ENCODE measurements around the gene ARSG.

- TF ChIP-seq POLR2A (IDR thresholded peaks at IDR 0.05) = no peak
- no peak for TF ChIP-seq CTCF (IDR thresholded peaks at IDR 0.05)
- TF ChIP-seq EP300 (IDR thresholded peaks at IDR 0.05) = no peak
- no peak for TF ChIP-seq POLR2AphosphoS5 (IDR thresholded peaks at IDR 0.05)
Measured at GRCh38 chr17:68433211-68433610, 141.9 kb downstream of the ARSG start.

Data from gastroesophageal sphincter (tissue), 3 donors.